ENCODE data around the gene SPACA7.

Gene SPACA7

DNA sequence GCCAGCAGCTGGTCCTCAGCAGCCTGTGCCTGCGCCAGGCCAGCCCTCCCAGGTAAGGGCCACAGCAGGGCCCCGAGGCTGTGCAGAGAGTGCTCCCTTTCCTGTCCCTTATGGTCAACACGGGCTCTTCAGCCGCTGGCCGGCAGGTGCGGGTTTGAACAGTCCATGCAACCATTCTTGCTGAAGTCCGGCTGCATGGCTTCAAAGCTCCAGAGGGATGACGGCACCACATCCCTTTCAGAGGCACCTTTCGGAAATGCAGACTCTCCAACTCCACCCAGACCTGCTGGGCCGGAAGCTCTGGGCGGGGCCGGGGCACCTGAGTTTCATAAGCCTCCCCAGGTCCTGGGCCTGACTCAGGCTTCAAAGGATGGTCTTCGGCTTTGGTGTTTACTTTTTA is 81.3 kb downstream of the SPACA7 start:
- TF ChIP-seq, protein P1, sequence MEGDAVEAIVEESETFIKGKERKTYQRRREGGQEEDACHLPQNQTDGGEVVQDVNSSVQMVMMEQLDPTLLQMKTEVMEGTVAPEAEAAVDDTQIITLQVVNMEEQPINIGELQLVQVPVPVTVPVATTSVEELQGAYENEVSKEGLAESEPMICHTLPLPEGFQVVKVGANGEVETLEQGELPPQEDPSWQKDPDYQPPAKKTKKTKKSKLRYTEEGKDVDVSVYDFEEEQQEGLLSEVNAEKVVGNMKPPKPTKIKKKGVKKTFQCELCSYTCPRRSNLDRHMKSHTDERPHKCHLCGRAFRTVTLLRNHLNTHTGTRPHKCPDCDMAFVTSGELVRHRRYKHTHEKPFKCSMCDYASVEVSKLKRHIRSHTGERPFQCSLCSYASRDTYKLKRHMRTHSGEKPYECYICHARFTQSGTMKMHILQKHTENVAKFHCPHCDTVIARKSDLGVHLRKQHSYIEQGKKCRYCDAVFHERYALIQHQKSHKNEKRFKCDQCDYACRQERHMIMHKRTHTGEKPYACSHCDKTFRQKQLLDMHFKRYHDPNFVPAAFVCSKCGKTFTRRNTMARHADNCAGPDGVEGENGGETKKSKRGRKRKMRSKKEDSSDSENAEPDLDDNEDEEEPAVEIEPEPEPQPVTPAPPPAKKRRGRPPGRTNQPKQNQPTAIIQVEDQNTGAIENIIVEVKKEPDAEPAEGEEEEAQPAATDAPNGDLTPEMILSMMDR (conservative IDR thresholded peaks at IDR 0.05; ENCODE audit: low read depth, low read length): no peak
- H3K4me2 ChIP-seq: no peak overlapping the region
- no peaks in the 10 kb centered on the region for H3K36me3 ChIP-seq (ENCODE audit: insufficient read depth)
- no peak overlapping the region for H2AFZ ChIP-seq (ENCODE audit: low read depth)
- no peak overlapping the region for H3K9ac ChIP-seq
- H3K27ac ChIP-seq: no peak overlapping the region
- H3K79me2 ChIP-seq (ENCODE audit: insufficient read depth, low read depth): no peaks in the 10 kb centered on the region
- H3K4me1 ChIP-seq (ENCODE audit: low read depth, poor library complexity, severe bottlenecking): no peaks in the 10 kb centered on the region
- H4K20me1 ChIP-seq (ENCODE audit: insufficient read depth): no peaks in the 10 kb centered on the region
- no peaks in the 10 kb centered on the region for H3K27me3 ChIP-seq (ENCODE audit: insufficient read depth, low read depth)
- H3K4me3 ChIP-seq (IDR thresholded peaks at IDR 0.05; ENCODE audit: insufficient read depth, low read depth, low read length): no peak overlapping the region

DNA sequence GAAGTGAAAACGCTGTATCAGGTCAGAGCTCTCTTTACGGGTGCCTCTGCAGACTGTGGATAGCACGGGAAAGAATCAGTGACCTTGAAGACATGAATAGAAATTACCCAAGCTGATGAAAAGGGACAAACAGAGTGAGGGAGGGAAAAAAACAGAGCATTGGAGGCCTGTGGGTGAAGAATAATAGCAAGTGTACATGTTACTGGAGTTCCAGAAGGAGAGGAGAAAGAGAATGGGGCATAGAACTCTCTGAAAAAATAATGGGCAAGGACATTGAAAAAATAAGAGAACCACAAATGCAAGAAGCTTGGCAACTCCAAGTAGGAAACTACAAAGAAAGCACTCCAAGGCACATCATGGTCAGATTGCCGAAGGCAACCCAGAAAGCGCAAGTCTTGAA is 86.3 kb downstream of the SPACA7 start:
- TF ChIP-seq, protein P1 (conservative IDR thresholded peaks at IDR 0.05; ENCODE audit: low read depth, low read length): no peak
- H3K9ac ChIP-seq: no peak overlapping the region
- no peaks in the 10 kb centered on the region for H3K27me3 ChIP-seq (ENCODE audit: insufficient read depth, low read depth)
- H3K4me3 ChIP-seq (IDR thresholded peaks at IDR 0.05; ENCODE audit: insufficient read depth, low read depth, low read length): no peak overlapping the region
- no peak overlapping the region for H3K27ac ChIP-seq
- no peaks in the 10 kb centered on the region for H3K4me1 ChIP-seq (ENCODE audit: low read depth, poor library complexity, severe bottlenecking)
- H3K79me2 ChIP-seq (ENCODE audit: insufficient read depth, low read depth): no peaks in the 10 kb centered on the region
- no peak overlapping the region for H3K4me2 ChIP-seq
- H4K20me1 ChIP-seq (ENCODE audit: insufficient read depth): no peaks in the 10 kb centered on the region
- no peak overlapping the region for H2AFZ ChIP-seq (ENCODE audit: low read depth)
- H3K36me3 ChIP-seq (ENCODE audit: insufficient read depth): no peaks in the 10 kb centered on the region

GRCh38 chr13:112464720-112465119 is 88.6 kb downstream of the SPACA7 start:
- H3K27me3 ChIP-seq (ENCODE audit: insufficient read depth, low read depth): no peaks in the 10 kb centered on the region
- H3K79me2 ChIP-seq (ENCODE audit: insufficient read depth, low read depth): no peaks in the 10 kb centered on the region
- H3K4me2 ChIP-seq: no peak overlapping the region
- no peak overlapping the region for H3K9ac ChIP-seq
- H3K4me3 ChIP-seq (IDR thresholded peaks at IDR 0.05; ENCODE audit: insufficient read depth, low read depth, low read length): no peak overlapping the region
- no peak overlapping the region for H2AFZ ChIP-seq (ENCODE audit: low read depth)
- TF ChIP-seq, protein P1 (conservative IDR thresholded peaks at IDR 0.05; ENCODE audit: low read depth, low read length): no peak
- H4K20me1 ChIP-seq (ENCODE audit: insufficient read depth): no peaks in the 10 kb centered on the region
- H3K36me3 ChIP-seq (ENCODE audit: insufficient read depth): no peaks in the 10 kb centered on the region
- no peaks in the 10 kb centered on the region for H3K4me1 ChIP-seq (ENCODE audit: low read depth, poor library complexity, severe bottlenecking)
- H3K27ac ChIP-seq: no peak overlapping the region

GRCh38 chr13:112465251-112466131 is 89.3 kb downstream of the SPACA7 start:
- no peak overlapping the region for H3K27ac ChIP-seq

More at GRCh38 chr13:112465251-112466131, 89.3 kb downstream of the SPACA7 start:
- no peaks in the 10 kb centered on the region for H3K79me2 ChIP-seq (ENCODE audit: insufficient read depth, low read depth)
- H3K27me3 ChIP-seq (ENCODE audit: insufficient read depth, low read depth): no peaks in the 10 kb centered on the region
- H3K4me1 ChIP-seq (ENCODE audit: low read depth, poor library complexity, severe bottlenecking): no peaks in the 10 kb centered on the region
- H3K36me3 ChIP-seq (ENCODE audit: insufficient read depth): no peaks in the 10 kb centered on the region
- TF ChIP-seq, protein P1 (conservative IDR thresholded peaks at IDR 0.05; ENCODE audit: low read depth, low read length): no peak
- H3K4me2 ChIP-seq: no peak overlapping the region
- H2AFZ ChIP-seq (ENCODE audit: low read depth): no peak overlapping the region
- no peak overlapping the region for H3K9ac ChIP-seq
- no peak overlapping the region for H3K4me3 ChIP-seq (IDR thresholded peaks at IDR 0.05; ENCODE audit: insufficient read depth, low read depth, low read length)
- no peaks in the 10 kb centered on the region for H4K20me1 ChIP-seq (ENCODE audit: insufficient read depth)

Data from KMS-11 (cell line).